H1 (cell line): ENCODE results near the gene POLE.

Source experiments
- EZH2 ChIP-seq: fragments of 200-600 bp; sonication (generic); IDR thresholded peaks from 2 replicates; pipeline ENCODE4 v1.7.1; 2012; ENCODE audit warnings: low read depth, mild to moderate bottlenecking, moderate library complexity, low read length, inconsistent platforms; ENCODE audit not compliant: severe bottlenecking
- MAFK ChIP-seq: IDR thresholded peaks from 2 replicates; pipeline ENCODE4 v1.6.1; 2012; ENCODE audit warnings: low read depth, mild to moderate bottlenecking, improper control_type of control experiment, low read length

GRCh38 chr12:132604151-132604618 is 83.0 kb downstream of the POLE start:
- no peak for TF ChIP-seq EZH2
- no peak for TF ChIP-seq MAFK
